AG09309 (cell line): ENCODE measurements around the gene VAPB.

ENCODE experiments used
- DNase-seq: peaks from one replicate; pipeline ENCODE4 v3.0.0-alpha.2; 2010; ENCODE audit warnings: low read depth
- H3K4me3 ChIP-seq: 2 replicates; pipeline ENCODE4 v1.5.1; 2011; ENCODE audit warnings: mild to moderate bottlenecking, low read depth, low read length, moderate library complexity; ENCODE audit not compliant: control insufficient read depth
- CTCF ChIP-seq: IDR thresholded peaks from 2 replicates; pipeline ENCODE4 v1.5.1; 2011; ENCODE audit warnings: mild to moderate bottlenecking, low read depth, low read length, inconsistent platforms; ENCODE audit not compliant: insufficient read depth, control insufficient read depth; ENCODE audit errors: missing control alignments

VAPB gene

GRCh38 chr20:58394801-58395200 lies 5.8 kb downstream of the VAPB start:
- no peak overlapping the region for H3K4me3 ChIP-seq
- TF ChIP-seq CTCF: no peak
- DNase-seq: no peak

DNA sequence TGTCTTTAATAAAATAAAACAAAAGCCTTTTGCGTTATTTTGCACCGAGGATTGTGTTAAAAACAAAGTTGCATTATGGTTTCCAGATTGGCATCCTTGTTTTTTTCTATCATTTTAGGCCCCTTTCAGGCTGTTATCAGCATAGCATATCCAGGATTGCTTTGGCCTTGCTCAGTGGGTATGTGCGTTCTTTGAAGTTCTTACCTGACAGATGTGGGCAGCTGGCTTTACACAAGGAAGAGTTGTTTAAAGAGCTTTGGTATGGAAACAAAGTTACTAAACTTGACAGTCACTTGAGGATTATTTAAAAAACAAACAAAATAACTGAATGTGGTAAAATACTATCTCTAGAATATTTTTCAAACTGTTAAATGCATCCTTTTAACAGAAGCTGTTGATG lies 6.6 kb downstream of the VAPB start:
- no peak for TF ChIP-seq CTCF
- no peak overlapping the region for H3K4me3 ChIP-seq
- DNase-seq: no peak

- H3K4me3 ChIP-seq: no peak overlapping the region
- TF ChIP-seq CTCF: no peak
- DNase-seq: no peak
Measured at GRCh38 chr20:58397429-58397828, 8.4 kb downstream of the VAPB start.

DNA sequence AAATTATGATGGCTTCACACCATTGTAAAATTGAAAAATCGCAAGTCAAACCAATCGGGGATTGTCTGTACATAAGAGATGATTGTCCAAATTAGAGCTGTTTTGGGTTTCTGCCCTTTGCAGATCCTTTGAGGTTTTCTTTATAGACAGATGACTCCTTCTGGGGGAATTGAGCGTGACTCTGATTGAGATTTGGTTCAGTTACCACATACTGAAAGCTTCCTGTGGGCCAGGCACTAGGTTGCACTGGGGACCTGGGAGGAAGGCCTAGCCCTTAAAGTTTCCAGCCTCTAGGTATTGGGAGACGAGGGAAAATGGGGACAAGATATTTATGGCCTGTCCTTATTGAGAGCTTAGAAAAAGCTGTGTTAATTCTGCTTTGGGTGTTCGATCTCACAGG lies 9.2 kb downstream of the VAPB start:
- no peak overlapping the region for H3K4me3 ChIP-seq
- no peak for DNase-seq
- no peak for TF ChIP-seq CTCF

GRCh38 chr20:58399926-58400325 lies 10.9 kb downstream of the VAPB start:
- H3K4me3 ChIP-seq: no peak overlapping the region
- no peak for DNase-seq
- TF ChIP-seq CTCF: no peak

DNA sequence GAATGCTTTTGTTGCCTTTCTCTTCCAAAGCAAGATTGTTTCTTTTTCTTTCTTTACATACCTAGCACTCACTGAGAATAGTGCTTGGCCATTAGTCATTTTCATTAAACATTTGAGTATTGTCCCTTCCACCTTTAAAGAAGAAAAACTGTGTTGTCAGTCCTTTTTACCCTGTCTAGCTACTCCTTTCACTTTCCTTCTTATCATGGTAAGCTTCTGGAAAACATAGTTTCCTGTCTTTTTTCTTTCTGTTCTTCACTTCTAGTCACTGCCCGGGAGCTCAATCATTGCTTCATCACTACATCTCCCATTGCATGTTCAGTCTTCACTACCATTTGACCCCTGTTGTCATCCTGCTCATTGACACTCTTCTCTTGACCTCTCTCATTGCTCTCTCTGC lies 12.1 kb downstream of the VAPB start:
- no peak for TF ChIP-seq CTCF
- H3K4me3 ChIP-seq: no peak overlapping the region
- no peak for DNase-seq

DNA sequence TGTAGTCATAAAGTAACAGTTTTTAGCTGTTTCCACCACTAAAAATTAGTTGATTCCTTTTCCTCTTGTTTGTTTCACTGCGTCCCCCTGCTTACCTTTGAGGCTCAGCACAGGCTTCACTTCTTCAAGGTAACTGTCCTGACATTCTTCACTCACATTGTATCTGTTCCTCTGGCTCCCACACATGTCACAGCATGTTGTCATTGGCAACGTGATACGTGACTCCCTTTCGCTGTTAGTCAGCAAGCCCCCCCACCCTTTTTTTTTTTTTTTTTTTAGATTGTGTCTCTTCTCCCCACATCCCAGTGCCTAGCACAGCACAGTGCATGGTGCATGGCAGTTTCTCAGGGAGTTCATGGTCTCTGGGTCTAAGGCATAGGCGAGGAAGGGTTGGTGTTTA lies 13.3 kb downstream of the VAPB start:
- no peak for DNase-seq
- no peak overlapping the region for H3K4me3 ChIP-seq
- TF ChIP-seq CTCF: no peak
